ENCODE data around the gene RFC1.

DNA sequence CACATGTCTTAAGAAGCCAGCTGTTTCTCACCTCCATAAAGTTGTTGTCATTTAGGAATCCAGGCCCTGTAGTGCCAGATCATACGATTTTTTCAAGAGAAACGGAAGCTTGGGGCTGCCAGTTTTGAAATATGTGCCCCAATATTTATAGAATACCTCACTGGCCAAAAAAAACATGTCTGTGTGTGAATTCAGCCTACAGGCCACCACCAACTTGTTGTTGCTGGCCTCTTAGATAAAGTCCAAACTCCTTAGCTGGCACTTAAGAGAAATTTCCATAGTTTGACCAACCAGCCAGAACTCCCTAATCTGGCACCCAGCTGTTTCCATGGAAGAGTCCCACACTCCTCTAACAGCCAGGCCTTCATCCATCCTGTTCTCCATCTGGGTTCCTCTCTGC is 109.7 kb downstream of the RFC1 start:
- TF ChIP-seq, protein P1, sequence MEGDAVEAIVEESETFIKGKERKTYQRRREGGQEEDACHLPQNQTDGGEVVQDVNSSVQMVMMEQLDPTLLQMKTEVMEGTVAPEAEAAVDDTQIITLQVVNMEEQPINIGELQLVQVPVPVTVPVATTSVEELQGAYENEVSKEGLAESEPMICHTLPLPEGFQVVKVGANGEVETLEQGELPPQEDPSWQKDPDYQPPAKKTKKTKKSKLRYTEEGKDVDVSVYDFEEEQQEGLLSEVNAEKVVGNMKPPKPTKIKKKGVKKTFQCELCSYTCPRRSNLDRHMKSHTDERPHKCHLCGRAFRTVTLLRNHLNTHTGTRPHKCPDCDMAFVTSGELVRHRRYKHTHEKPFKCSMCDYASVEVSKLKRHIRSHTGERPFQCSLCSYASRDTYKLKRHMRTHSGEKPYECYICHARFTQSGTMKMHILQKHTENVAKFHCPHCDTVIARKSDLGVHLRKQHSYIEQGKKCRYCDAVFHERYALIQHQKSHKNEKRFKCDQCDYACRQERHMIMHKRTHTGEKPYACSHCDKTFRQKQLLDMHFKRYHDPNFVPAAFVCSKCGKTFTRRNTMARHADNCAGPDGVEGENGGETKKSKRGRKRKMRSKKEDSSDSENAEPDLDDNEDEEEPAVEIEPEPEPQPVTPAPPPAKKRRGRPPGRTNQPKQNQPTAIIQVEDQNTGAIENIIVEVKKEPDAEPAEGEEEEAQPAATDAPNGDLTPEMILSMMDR (conservative IDR thresholded peaks at IDR 0.05; ENCODE audit: low read depth, low read length): no peak
- no peak for TF ChIP-seq POLR2A (IDR thresholded peaks at IDR 0.05; ENCODE audit: low read depth, low read length)
- no peak for TF ChIP-seq RAD21 (IDR thresholded peaks at IDR 0.05; ENCODE audit: low read length)
- TF ChIP-seq MAFK (IDR thresholded peaks at IDR 0.05; ENCODE audit: low read depth, low read length): no peak
- TF ChIP-seq, protein P2, sequence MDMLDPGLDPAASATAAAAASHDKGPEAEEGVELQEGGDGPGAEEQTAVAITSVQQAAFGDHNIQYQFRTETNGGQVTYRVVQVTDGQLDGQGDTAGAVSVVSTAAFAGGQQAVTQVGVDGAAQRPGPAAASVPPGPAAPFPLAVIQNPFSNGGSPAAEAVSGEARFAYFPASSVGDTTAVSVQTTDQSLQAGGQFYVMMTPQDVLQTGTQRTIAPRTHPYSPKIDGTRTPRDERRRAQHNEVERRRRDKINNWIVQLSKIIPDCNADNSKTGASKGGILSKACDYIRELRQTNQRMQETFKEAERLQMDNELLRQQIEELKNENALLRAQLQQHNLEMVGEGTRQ (IDR thresholded peaks at IDR 0.05; ENCODE audit: low read depth, low read length): no peak
- no peak for TF ChIP-seq BHLHE40 (IDR thresholded peaks at IDR 0.05; ENCODE audit: low read depth, low read length)
- no peak for TF ChIP-seq RFX5 (IDR thresholded peaks at IDR 0.05; ENCODE audit: low read depth, low read length)
- no peak for TF ChIP-seq SMC3 (IDR thresholded peaks at IDR 0.05; ENCODE audit: low read depth, low read length)
- TF ChIP-seq RCOR1 (IDR thresholded peaks at IDR 0.05; ENCODE audit: insufficient replicate concordance, low read length): no peak
- TF ChIP-seq CEBPB (IDR thresholded peaks at IDR 0.05; ENCODE audit: low read depth, low read length): no peak

All from IMR-90 (cell line).